Tibial artery (tissue), 4 donors: ENCODE measurements around the gene CNST.

Experiments used
- DNase-seq, 2 donors: peaks; one replicate each; pipeline ENCODE4 v3.0.0-alpha.2; 2019
- H3K27ac ChIP-seq, 2 donors: fragments of 200-600 bp; sonication (generic) in 1 of 2; 1 replicate in 1 of 2; 2 replicates in 1 of 2; pipeline ENCODE4 v1.5.1; 2018 to 2019; ENCODE audit warnings: mild to moderate bottlenecking in 1 of 2
- H3K27me3 ChIP-seq, 2 donors: fragments of 200-600 bp; sonication (generic) in 1 of 2; one replicate each; pipeline versions ENCODE4 v1.5.1 to v1.6.0; 2016 to 2019
- H3K36me3 ChIP-seq, 3 donors: fragments of 200-600 bp; sonication (generic) in 2 of 3; one replicate each; pipeline ENCODE4 v1.5.1; 2016 to 2019; ENCODE audit warnings: mild to moderate bottlenecking in 2 of 3
- H3K4me1 ChIP-seq, 4 donors: fragments of 200-600 bp; sonication (generic) in 2 of 4; 1 replicate in 3 of 4; 2 replicates in 1 of 4; pipeline ENCODE4 v1.5.1; 2016 to 2019
- H3K4me3 ChIP-seq, 2 donors: fragments of 200-600 bp; sonication (generic) in 1 of 2; 1 replicate in 1 of 2; 2 replicates in 1 of 2; pipeline ENCODE4 v1.5.1; 2018 to 2019; ENCODE audit warnings: mild to moderate bottlenecking in 2 of 2
- H3K9me3 ChIP-seq, 3 donors: fragments of 200-600 bp; sonication (generic) in 1 of 3; one replicate each; pipeline ENCODE4 v1.5.1; 2016 to 2019
- intact Hi-C: fragments of 100-400 bp; cut with DNase I; formaldehyde crosslinking; loops from one replicate; pipeline ENCODE4 v1.15.0; 2023; ENCODE audit warnings: low total_unique reads
- TF ChIP-seq, protein P1 (sequence below), 2 experiments: fragments of 200-600 bp in 1 of 2; fragments of 450-650 bp in 1 of 2; IDR thresholded peaks; one replicate each; pipeline ENCODE4 v1.5.1; 2017 to 2019; ENCODE audit warnings: antibody characterized with exemption in 2 of 2, mild to moderate bottlenecking in 1 of 2, moderate library complexity in 1 of 2

Gene CNST

DNA sequence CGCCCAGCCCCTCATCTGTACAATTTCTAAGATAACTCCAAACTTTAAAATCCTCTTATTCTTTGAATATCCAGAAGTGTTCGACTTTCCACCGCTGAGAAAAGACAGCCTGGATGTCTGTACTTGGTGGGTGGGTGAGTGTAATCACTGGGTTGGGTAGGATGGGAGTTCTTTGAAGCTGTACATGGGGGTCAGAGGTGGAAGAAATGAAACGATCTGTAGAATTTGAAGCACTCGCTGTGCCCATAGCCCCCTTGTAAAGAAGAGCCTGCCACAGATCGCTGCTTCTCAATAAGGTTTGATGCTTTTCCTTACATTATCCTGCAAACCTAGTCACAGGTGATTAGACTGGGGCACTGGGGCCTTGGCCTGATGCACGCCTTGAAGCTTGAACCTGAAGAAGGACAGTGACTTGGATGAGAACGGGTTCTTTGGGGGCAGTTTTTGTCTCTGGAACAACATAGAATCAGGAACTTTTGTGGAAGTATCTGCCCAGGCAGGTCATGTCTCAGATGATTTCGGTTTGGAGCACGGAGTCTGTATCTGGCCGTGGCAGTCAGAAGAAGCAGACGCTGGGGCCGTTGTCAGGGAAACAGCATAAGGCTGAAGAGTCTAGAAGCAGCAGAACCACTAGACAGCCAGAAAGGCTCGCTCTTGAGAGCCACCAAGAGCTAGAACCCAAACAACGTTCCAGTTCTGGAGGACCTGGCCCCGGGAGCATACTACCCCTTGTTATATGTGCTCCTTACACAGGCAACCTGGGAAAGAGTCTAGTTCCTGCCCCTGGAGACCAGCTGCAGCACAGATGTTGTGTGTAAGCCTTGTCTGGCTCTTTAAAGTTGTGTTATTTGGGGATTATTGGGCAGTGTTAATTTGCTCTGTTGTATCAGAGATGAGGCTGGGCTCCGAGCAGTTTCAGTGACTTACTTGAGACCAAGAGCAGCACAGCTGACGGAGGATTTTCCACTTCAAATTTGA, 112.8 kb downstream of the CNST start:
- no peak overlapping the region for H3K27ac ChIP-seq
- no peak for DNase-seq
- H3K9me3 ChIP-seq, result no peaks in the 10 kb centered on the region
- H3K4me1 ChIP-seq, result peaks cover 0 to 9% (median 4%) of the 10 kb centered on the region in 4 donors
- intact Hi-C loops, result no loop called here
- TF ChIP-seq, protein P1, sequence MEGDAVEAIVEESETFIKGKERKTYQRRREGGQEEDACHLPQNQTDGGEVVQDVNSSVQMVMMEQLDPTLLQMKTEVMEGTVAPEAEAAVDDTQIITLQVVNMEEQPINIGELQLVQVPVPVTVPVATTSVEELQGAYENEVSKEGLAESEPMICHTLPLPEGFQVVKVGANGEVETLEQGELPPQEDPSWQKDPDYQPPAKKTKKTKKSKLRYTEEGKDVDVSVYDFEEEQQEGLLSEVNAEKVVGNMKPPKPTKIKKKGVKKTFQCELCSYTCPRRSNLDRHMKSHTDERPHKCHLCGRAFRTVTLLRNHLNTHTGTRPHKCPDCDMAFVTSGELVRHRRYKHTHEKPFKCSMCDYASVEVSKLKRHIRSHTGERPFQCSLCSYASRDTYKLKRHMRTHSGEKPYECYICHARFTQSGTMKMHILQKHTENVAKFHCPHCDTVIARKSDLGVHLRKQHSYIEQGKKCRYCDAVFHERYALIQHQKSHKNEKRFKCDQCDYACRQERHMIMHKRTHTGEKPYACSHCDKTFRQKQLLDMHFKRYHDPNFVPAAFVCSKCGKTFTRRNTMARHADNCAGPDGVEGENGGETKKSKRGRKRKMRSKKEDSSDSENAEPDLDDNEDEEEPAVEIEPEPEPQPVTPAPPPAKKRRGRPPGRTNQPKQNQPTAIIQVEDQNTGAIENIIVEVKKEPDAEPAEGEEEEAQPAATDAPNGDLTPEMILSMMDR (IDR thresholded peaks at IDR 0.05), result no peak
- H3K4me3 ChIP-seq, result no peak overlapping the region
- H3K27me3 ChIP-seq, result no peaks in the 10 kb centered on the region
- no peaks in the 10 kb centered on the region for H3K36me3 ChIP-seq

DNA sequence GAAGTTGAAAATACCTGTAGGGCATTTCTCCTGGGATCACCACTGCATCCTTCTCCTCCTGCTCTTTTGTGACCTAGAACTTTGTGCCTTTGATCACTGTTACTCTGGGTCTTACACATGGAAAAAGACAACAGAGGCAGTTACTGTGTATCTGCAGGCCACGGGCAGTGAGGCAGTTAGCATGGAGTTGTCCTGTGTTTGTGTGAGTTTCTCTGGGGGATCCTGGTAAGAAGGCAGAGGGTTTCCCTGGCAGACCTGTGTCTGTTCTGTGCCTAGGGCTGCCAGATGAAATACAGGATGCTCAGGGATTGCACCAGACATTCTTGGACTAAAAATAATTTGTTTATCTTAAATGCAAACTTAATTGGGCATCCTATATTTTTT, 113.5 kb downstream of the CNST start:
- Histone ChIP-seq H3K27me3 (no peaks in the 10 kb centered on the region), H3K27ac (no peak overlapping the region), H3K9me3 (no peaks in the 10 kb centered on the region), H3K36me3 (no peaks in the 10 kb centered on the region), H3K4me3 (no peak overlapping the region), H3K4me1 (peaks cover 0 to 9% (median 4%) of the 10 kb centered on the region in 4 donors)
- intact Hi-C loops, result no loop called here
- TF ChIP-seq, protein P1 (IDR thresholded peaks at IDR 0.05), result no peak
- DNase-seq, result no peak

DNA sequence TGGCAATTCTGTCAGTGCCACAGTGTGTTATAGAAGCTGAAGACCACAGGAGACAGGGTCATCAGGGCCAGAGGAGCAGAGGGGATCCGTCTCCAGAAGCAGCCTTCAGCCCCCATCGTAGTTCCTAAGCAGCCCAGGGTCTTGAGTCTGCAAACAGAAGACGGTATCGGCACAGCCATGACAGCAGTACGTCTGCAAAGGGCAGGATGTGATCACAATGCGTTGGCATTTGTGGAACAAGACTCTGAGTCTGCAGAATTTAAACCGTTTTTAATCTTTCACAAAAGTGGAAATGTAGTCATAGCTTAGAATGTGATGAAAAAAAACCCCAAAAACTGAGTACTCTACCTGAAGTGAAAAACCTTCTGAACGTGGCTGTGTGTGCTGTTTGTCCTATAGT, 113.9 kb downstream of the CNST start:
- H3K27ac ChIP-seq, result no peak overlapping the region
- intact Hi-C loops, result no loop called here
- DNase-seq, result no peak
- no peaks in the 10 kb centered on the region for H3K36me3 ChIP-seq
- TF ChIP-seq, protein P1 (IDR thresholded peaks at IDR 0.05), result no peak
- H3K4me1 ChIP-seq, result peaks cover 0 to 9% (median 4%) of the 10 kb centered on the region in 4 donors
- no peak overlapping the region for H3K4me3 ChIP-seq
- H3K27me3 ChIP-seq, result no peaks in the 10 kb centered on the region
- H3K9me3 ChIP-seq, result no peaks in the 10 kb centered on the region

DNA sequence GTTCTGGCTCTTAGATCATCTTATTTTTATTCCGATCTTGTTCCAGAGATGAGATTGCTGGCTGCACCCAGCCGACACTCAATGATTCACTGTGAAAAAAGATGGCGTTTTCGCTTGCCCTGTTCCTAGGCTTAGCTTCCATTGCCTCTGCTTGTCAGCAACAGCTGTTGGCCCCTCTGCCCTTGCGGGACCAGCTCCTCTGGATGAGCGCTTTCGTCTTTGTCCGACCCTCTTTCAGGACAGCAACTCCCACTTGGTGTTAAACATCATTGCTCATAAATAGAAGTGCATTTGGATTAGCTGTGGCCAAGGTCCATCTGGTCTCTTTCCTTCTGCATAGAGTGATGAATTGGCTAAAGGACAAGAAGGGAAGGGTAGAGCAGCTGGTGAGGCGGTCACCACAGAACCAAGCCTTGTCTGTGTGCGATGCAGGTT, 114.5 kb downstream of the CNST start:
- H3K36me3 ChIP-seq, result no peaks in the 10 kb centered on the region
- TF ChIP-seq, protein P1 (IDR thresholded peaks at IDR 0.05), result no peak
- intact Hi-C loops, result no loop called here
- H3K27ac ChIP-seq, result no peak overlapping the region
- H3K4me1 ChIP-seq, result peaks cover 0 to 9% (median 4%) of the 10 kb centered on the region in 4 donors
- DNase-seq, result no peak
- no peaks in the 10 kb centered on the region for H3K9me3 ChIP-seq
- no peaks in the 10 kb centered on the region for H3K27me3 ChIP-seq
- no peak overlapping the region for H3K4me3 ChIP-seq

DNA sequence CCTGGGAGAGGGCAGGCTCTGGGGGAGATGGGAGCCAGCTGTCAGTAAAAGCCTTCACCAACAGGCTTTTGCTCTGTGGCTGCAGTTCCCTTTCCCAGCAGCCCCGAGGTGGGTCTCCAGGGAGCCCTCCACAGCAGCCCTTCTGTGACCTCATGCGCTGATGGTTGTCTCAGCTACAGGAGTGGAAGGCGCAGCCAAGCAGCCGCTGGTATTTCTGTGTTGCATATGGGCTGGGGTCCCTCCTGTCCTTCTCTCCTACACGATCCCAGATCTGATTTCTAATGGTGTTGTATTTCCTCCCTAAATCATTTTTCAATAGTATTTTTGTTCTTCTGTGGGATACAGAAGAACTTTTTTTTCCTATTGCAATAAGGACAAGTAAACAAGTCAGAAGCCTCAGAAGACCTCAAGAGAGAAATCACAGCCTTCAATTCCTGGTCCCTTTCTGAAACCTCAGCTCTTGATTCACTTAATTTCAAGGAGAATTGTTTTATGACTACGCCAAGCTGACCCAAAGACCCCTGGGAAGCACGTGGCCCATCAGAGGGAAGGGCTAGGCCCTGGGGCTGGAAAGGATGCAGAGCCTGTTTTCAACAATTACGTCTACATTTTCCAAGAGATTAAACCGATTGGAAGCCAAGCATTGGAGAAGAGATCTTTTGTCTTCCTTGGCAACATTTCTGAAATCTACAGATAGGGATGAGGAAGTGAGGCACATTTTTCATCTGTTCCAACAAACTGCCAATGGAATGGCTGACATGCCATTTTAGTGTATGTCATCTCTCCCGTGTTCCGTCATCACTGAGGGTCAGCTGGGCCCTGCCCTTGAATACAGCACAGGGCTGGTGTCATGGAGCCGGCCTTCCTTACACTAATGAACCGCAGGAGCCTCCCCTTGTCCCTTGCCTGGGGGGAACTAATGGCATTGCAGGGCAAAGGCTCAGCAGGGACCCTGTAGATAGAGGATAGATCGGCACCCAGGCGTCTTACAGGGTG, 115.9 kb downstream of the CNST start:
- no peak overlapping the region for H3K27ac ChIP-seq

More for the DNA sequence above, 115.9 kb downstream of the CNST start:
- Histone ChIP-seq H3K27me3 (peaks cover 0 to 10% of the 10 kb centered on the region in 2 donors), H3K36me3 (no peaks in the 10 kb centered on the region), H3K4me1 (peaks cover 0 to 9% (median 4%) of the 10 kb centered on the region in 4 donors), H3K4me3 (no peak overlapping the region), H3K9me3 (no peaks in the 10 kb centered on the region)
- intact Hi-C loops, result no loop called here
- DNase-seq, result no peak
- TF ChIP-seq, protein P1 (IDR thresholded peaks at IDR 0.05), result no peak
